Progenitor cell of endocrine pancreas (in vitro differentiated cells): ENCODE data around the gene MACF1. TPM values are rescaled to one million over a fixed set of nuclear protein-coding genes. Genes with fewer than 3 reads are reported as not detected.

Experiments used
- DNase-seq: peaks from one replicate; pipeline ENCODE4 v3.0.0; 2021; ENCODE audit warnings: low spot score; ENCODE audit not compliant: unreplicated experiment
- H3K27ac Mint-ChIP-seq: 2 replicates; pipeline ENCODE4 v1.8.0; 2021; ENCODE audit warnings: mild to moderate bottlenecking, moderate library complexity, mixed read lengths
- H3K27me3 Mint-ChIP-seq: 2 replicates; pipeline ENCODE4 v1.8.0; 2021; ENCODE audit warnings: mixed read lengths
- H3K36me3 Mint-ChIP-seq: 2 replicates; pipeline ENCODE4 v1.8.0; 2022; ENCODE audit warnings: mixed read lengths; ENCODE audit not compliant: insufficient read depth
- H3K4me1 Mint-ChIP-seq: 2 replicates; pipeline ENCODE4 v1.8.0; 2021; ENCODE audit warnings: low read depth, mixed read lengths
- H3K4me3 Mint-ChIP-seq: 2 replicates; pipeline ENCODE4 v1.8.0; 2021; ENCODE audit warnings: low read depth, mild to moderate bottlenecking, moderate library complexity, mixed read lengths
- H3K9me3 Mint-ChIP-seq: 2 replicates; pipeline ENCODE4 v1.8.0; 2021; ENCODE audit warnings: low read depth, mixed read lengths
- total RNA-seq: library from RNA; stranded (reverse); gene quantifications from 2 replicates; pipeline ENCODE4 v1.2.1, GENCODE V29; 2021
- TF ChIP-seq, protein P1 (sequence below): fragments of 200-600 bp; sonication (generic); IDR thresholded peaks from one replicate; pipeline ENCODE4 v1.5.0; 2021; ENCODE audit warnings: antibody characterized with exemption, mild to moderate bottlenecking; ENCODE audit not compliant: unreplicated experiment

The MACF1 gene
- total RNA-seq, 1 donor from 2014 or later = 241 TPM

DNA sequence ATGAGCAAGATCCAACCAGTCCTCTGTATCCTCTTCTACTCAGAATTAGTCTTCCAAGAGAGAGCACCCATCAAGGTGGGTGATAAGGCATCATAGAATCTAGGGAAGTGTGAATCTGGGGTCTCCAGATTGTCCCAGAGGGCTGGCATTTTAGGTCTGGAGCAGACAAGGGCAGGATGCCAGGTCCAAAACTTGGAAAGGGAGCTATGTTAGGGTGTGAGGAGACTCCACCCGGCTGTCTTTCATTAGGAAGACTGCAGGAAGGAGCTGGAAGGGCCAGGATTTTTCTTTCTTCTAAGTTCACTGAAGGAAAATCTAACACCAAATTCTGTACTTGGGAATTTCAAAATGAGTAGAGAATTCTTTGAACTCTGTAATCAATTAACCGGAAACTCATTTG is 200.9 kb downstream of the MACF1 start:
- DNase-seq = no peak
- TF ChIP-seq, protein P1, sequence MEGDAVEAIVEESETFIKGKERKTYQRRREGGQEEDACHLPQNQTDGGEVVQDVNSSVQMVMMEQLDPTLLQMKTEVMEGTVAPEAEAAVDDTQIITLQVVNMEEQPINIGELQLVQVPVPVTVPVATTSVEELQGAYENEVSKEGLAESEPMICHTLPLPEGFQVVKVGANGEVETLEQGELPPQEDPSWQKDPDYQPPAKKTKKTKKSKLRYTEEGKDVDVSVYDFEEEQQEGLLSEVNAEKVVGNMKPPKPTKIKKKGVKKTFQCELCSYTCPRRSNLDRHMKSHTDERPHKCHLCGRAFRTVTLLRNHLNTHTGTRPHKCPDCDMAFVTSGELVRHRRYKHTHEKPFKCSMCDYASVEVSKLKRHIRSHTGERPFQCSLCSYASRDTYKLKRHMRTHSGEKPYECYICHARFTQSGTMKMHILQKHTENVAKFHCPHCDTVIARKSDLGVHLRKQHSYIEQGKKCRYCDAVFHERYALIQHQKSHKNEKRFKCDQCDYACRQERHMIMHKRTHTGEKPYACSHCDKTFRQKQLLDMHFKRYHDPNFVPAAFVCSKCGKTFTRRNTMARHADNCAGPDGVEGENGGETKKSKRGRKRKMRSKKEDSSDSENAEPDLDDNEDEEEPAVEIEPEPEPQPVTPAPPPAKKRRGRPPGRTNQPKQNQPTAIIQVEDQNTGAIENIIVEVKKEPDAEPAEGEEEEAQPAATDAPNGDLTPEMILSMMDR = no peak
- peak overlapping the region; percentile 86 for H3K27ac Mint-ChIP-seq
- H3K4me3 Mint-ChIP-seq = no peak overlapping the region
- H3K9me3 Mint-ChIP-seq = no peaks in the 10 kb centered on the region
- peaks cover 35% of the 10 kb centered on the region for H3K4me1 Mint-ChIP-seq
- no peaks in the 10 kb centered on the region for H3K27me3 Mint-ChIP-seq
- peaks cover 4% of the 10 kb centered on the region for H3K36me3 Mint-ChIP-seq

GRCh38 chr1:39406533-39407450 is 202.3 kb downstream of the MACF1 start:
- no peaks in the 10 kb centered on the region for H3K27me3 Mint-ChIP-seq
- peak overlapping the region; percentile 99 for H3K27ac Mint-ChIP-seq
- H3K9me3 Mint-ChIP-seq = no peaks in the 10 kb centered on the region
- TF ChIP-seq, protein P1 = no peak
- peaks cover 48% of the 10 kb centered on the region for H3K4me1 Mint-ChIP-seq
- no peak for DNase-seq
- H3K4me3 Mint-ChIP-seq = peak overlapping the region; percentile 88
- peaks cover 7% of the 10 kb centered on the region for H3K36me3 Mint-ChIP-seq

DNA sequence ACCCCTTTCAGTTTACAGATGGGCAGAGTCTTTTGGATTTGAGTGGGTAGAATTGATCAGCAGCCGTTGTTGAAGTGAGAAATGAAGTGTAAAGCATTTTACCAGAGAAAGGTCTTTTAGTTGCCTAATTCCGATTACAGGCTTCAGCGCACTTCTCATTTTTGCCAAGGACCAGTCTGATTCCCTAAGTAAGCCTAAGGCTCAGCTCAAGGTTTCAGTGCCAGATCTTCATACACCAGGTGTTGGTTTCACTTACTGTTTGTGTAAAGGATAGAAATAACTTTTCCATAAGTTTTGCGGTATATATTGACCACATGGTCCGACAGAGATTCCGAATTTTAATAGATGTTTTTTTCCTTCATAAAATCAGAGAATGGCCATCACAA is 203.0 kb downstream of the MACF1 start:
- H3K27me3 Mint-ChIP-seq = no peaks in the 10 kb centered on the region
- no peaks in the 10 kb centered on the region for H3K9me3 Mint-ChIP-seq
- peak overlapping the region; percentile 99 for H3K27ac Mint-ChIP-seq
- peak overlapping the region; percentile 88 for H3K4me3 Mint-ChIP-seq
- peaks cover 8% of the 10 kb centered on the region for H3K36me3 Mint-ChIP-seq
- TF ChIP-seq, protein P1 = no peak
- DNase-seq = no peak
- H3K4me1 Mint-ChIP-seq = peaks cover 55% of the 10 kb centered on the region

- H3K4me1 Mint-ChIP-seq = peaks cover 56% of the 10 kb centered on the region
- TF ChIP-seq, protein P1 = peak; percentile 37
- H3K36me3 Mint-ChIP-seq = peaks cover 7% of the 10 kb centered on the region
- H3K4me3 Mint-ChIP-seq = peak overlapping the region; percentile 88
- H3K9me3 Mint-ChIP-seq = no peaks in the 10 kb centered on the region
- no peaks in the 10 kb centered on the region for H3K27me3 Mint-ChIP-seq
- peak overlapping the region; percentile 99 for H3K27ac Mint-ChIP-seq
- no peak for DNase-seq
Measured at GRCh38 chr1:39407896-39408640, 203.6 kb downstream of the MACF1 start.

GRCh38 chr1:39408641-39409054 is 204.2 kb downstream of the MACF1 start:
- Mint-ChIP-seq H3K4me1 (peaks cover 56% of the 10 kb centered on the region), H3K27me3 (no peaks in the 10 kb centered on the region), H3K4me3 (peak overlapping the region; percentile 88), H3K9me3 (no peaks in the 10 kb centered on the region), H3K27ac (no peak overlapping the region), H3K36me3 (peaks cover 7% of the 10 kb centered on the region)
- TF ChIP-seq, protein P1 = no peak
- DNase-seq = peak; percentile 95
